B cell (primary cell): ENCODE measurements around the gene CDKN2B.

Experiments
- EZH2 ChIP-seq: IDR thresholded peaks from 2 replicates; pipeline ENCODE4 v1.6.1; 2012; ENCODE audit warnings: borderline replicate concordance, low read depth, mild to moderate bottlenecking, moderate library complexity, low read length; ENCODE audit not compliant: insufficient read depth, poor library complexity, severe bottlenecking
- TF ChIP-seq, protein P1 (sequence below): fragments of 200-600 bp; IDR thresholded peaks from one replicate; pipeline ENCODE4 v1.8.0; 2022; ENCODE audit warnings: antibody characterized with exemption, mild to moderate bottlenecking

DNA sequence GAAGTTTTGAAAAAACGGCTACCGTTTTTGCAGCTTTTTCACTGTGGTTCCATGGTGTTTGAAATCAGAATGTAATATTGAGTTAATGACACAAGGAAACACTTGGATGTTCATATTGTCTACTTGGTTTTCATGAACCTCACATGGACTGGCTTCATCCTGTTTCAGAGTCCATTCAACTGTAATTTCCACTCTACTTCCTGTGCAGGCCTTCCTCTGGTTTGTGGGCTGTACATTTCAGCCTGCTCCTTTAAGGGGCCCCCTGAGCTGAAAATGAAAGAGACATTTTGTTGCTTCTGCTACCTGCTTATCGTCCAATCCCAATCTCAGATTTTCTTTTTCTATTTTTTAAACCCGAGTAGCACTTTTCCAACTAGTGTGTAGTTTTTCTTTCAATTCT is 41.8 kb upstream of the CDKN2B start:
- TF ChIP-seq, protein P1, sequence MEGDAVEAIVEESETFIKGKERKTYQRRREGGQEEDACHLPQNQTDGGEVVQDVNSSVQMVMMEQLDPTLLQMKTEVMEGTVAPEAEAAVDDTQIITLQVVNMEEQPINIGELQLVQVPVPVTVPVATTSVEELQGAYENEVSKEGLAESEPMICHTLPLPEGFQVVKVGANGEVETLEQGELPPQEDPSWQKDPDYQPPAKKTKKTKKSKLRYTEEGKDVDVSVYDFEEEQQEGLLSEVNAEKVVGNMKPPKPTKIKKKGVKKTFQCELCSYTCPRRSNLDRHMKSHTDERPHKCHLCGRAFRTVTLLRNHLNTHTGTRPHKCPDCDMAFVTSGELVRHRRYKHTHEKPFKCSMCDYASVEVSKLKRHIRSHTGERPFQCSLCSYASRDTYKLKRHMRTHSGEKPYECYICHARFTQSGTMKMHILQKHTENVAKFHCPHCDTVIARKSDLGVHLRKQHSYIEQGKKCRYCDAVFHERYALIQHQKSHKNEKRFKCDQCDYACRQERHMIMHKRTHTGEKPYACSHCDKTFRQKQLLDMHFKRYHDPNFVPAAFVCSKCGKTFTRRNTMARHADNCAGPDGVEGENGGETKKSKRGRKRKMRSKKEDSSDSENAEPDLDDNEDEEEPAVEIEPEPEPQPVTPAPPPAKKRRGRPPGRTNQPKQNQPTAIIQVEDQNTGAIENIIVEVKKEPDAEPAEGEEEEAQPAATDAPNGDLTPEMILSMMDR: no peak
- no peak for TF ChIP-seq EZH2
